ENCODE results near the gene GPR34. TPM values are rescaled to one million over a fixed set of nuclear protein-coding genes. Genes with fewer than 3 reads are reported as not detected.

The GPR34 gene
- total and polyA plus RNA-seq, 2 donors (not counting 1 experiment from before 2014, with no cell fraction given) = 0.21 TPM; not detected in 1

GRCh38 chrX:41720125-41720779 lies 31.5 kb downstream of the GPR34 start:
- Histone ChIP-seq H3K9me3 (ENCODE audit: control extremely low read depth in 1 of 3, control insufficient read depth in 2 of 3, insufficient read depth in 1 of 3, low read length in 2 of 3) (peaks cover 0 to 22% (median 17%) of the 10 kb centered on the region in 3 donors), H4K20me1 (ENCODE audit: control insufficient read depth, insufficient read depth, low read length, poor library complexity, severe bottlenecking) (no peaks in the 10 kb centered on the region), H2AFZ (ENCODE audit: insufficient read depth, low read depth, low read length, poor library complexity, severe bottlenecking) (no peak overlapping the region), H3K4me2 (replicated peaks; ENCODE audit: low read depth, low read length, poor library complexity, severe bottlenecking) (peak overlapping the region; percentile 37), H3K4me3 (ENCODE audit: control extremely low read depth in 1 of 5, extremely low read depth in 1 of 5, insufficient read depth in 1 of 5, low read depth in 2 of 5, low read length in 4 of 5) (no peak overlapping the region), H3K9ac (ENCODE audit: low read length) (no peak overlapping the region), H3K36me3 (replicated peaks in 1 of 2; ENCODE audit: control extremely low read depth in 1 of 2, control insufficient read depth in 1 of 2, extremely low read depth in 1 of 2, insufficient read depth in 2 of 2, low read length in 1 of 2) (peaks cover 0 to 3% of the 10 kb centered on the region in 2 experiments), H3K27me3 (replicated peaks in 1 of 4; ENCODE audit: control extremely low read depth in 1 of 4, control insufficient read depth in 3 of 4, insufficient read depth in 4 of 4, low read length in 3 of 4) (no peaks in the 10 kb centered on the region), H3K79me2 (ENCODE audit: control insufficient read depth, insufficient read depth, low read length) (no peaks in the 10 kb centered on the region), H3K4me1 (ENCODE audit: control insufficient read depth in 2 of 2, insufficient read depth in 2 of 2, low read length in 2 of 2) (peaks cover 58 to 80% of the 10 kb centered on the region in 2 donors), H3K27ac (ENCODE audit: low read length in 2 of 2) (no peak overlapping the region)
- intact Hi-C loops (cut with micrococcal nuclease) = loop anchor here (2.0 kb wide), 1 partner anchor 13 kb away; no protein-coding TSS in a partner anchor
- DNase-seq (peak; percentile 44), ATAC-seq (ENCODE audit: low read depth) (peak; percentile 85)
- Mint-ChIP-seq H3K9me3 (ENCODE audit: insufficient read depth) (no peaks in the 10 kb centered on the region), H3K4me3 (peak overlapping the region; percentile 4), H3K4me1 (peaks cover 72% of the 10 kb centered on the region), H3K27me3 (no peaks in the 10 kb centered on the region), H3K27ac (peak overlapping the region; percentile 56)
- WGBS (ENCODE audit: insufficient coverage) = no CpG with 5 or more reads among the region's 3 CpGs
- ChIA-PET CTCF (interaction anchor here (0.6 to 1.1 kb wide), 3 partner anchors 11 to 32 kb away, joined by 3 to 5 read pairs (median 3); no protein-coding TSS in a partner anchor), POLR2A (no interaction called here)
- TF ChIP-seq EZH2 (IDR thresholded peaks at IDR 0.05; ENCODE audit: borderline replicate concordance, insufficient read depth, low read depth, low read length, poor library complexity, severe bottlenecking) (no peak), CTCF (IDR thresholded peaks at IDR 0.05) (no peak)

GRCh38 chrX:41721590-41721989 lies 32.8 kb downstream of the GPR34 start:
- H3K27me3 Mint-ChIP-seq = no peaks in the 10 kb centered on the region
- H2AFZ ChIP-seq (ENCODE audit: insufficient read depth, low read depth, low read length, poor library complexity, severe bottlenecking) = no peak overlapping the region
- no peak overlapping the region for H3K9ac ChIP-seq (ENCODE audit: low read length)
- H3K9me3 ChIP-seq (ENCODE audit: control extremely low read depth in 1 of 3, control insufficient read depth in 2 of 3, insufficient read depth in 1 of 3, low read length in 2 of 3) = peaks cover 0 to 22% (median 17%) of the 10 kb centered on the region in 3 donors
- H3K4me1 Mint-ChIP-seq = peaks cover 62% of the 10 kb centered on the region
- no peak overlapping the region for H3K4me3 ChIP-seq (ENCODE audit: control extremely low read depth in 1 of 5, extremely low read depth in 1 of 5, insufficient read depth in 1 of 5, low read depth in 2 of 5, low read length in 4 of 5)
- H3K36me3 ChIP-seq (replicated peaks in 1 of 2; ENCODE audit: control extremely low read depth in 1 of 2, control insufficient read depth in 1 of 2, extremely low read depth in 1 of 2, insufficient read depth in 2 of 2, low read length in 1 of 2) = peaks cover 0 to 3% of the 10 kb centered on the region in 2 experiments
- no peak overlapping the region for H3K4me2 ChIP-seq (replicated peaks; ENCODE audit: low read depth, low read length, poor library complexity, severe bottlenecking)
- no peak for ATAC-seq (ENCODE audit: low read depth)
- ChIA-PET POLR2A (interaction anchor here (1.2 kb wide), 1 partner anchor 15 kb away, joined by 3 read pairs; no protein-coding TSS in a partner anchor), CTCF (no interaction called here)
- intact Hi-C loops (cut with micrococcal nuclease) = loop anchor here (2.0 kb wide), 1 partner anchor 15 kb away; no protein-coding TSS in a partner anchor
- no peaks in the 10 kb centered on the region for H4K20me1 ChIP-seq (ENCODE audit: control insufficient read depth, insufficient read depth, low read length, poor library complexity, severe bottlenecking)
- TF ChIP-seq CTCF (IDR thresholded peaks at IDR 0.05) (no peak), EZH2 (IDR thresholded peaks at IDR 0.05; ENCODE audit: borderline replicate concordance, insufficient read depth, low read depth, low read length, poor library complexity, severe bottlenecking) (no peak)
- no peak for DNase-seq
- H3K9me3 Mint-ChIP-seq (ENCODE audit: insufficient read depth) = no peaks in the 10 kb centered on the region
- H3K27ac Mint-ChIP-seq = no peak overlapping the region
- no peaks in the 10 kb centered on the region for H3K79me2 ChIP-seq (ENCODE audit: control insufficient read depth, insufficient read depth, low read length)
- no peaks in the 10 kb centered on the region for H3K27me3 ChIP-seq (replicated peaks in 1 of 4; ENCODE audit: control extremely low read depth in 1 of 4, control insufficient read depth in 3 of 4, insufficient read depth in 4 of 4, low read length in 3 of 4)
- WGBS (ENCODE audit: insufficient coverage) = no CpG with 5 or more reads among the region's 1 CpG
- H3K4me3 Mint-ChIP-seq = no peak overlapping the region
- peaks cover 55 to 72% of the 10 kb centered on the region in 2 donors for H3K4me1 ChIP-seq (ENCODE audit: control insufficient read depth in 2 of 2, insufficient read depth in 2 of 2, low read length in 2 of 2)
- H3K27ac ChIP-seq (ENCODE audit: low read length in 2 of 2) = no peak overlapping the region

Measured in B cell (primary cell).